Measurements from ENCODE around the gene WASL.

- TF ChIP-seq EP300 (IDR thresholded peaks at IDR 0.05), result no peak
- no peak for TF ChIP-seq CTCF (IDR thresholded peaks at IDR 0.05)
- TF ChIP-seq POLR2AphosphoS5 (IDR thresholded peaks at IDR 0.05), result no peak
Measured at GRCh38 chr7:123658023-123658422, 90.8 kb downstream of the WASL start.
